ENCODE measurements around the gene PROS1.

The PROS1 gene

DNA sequence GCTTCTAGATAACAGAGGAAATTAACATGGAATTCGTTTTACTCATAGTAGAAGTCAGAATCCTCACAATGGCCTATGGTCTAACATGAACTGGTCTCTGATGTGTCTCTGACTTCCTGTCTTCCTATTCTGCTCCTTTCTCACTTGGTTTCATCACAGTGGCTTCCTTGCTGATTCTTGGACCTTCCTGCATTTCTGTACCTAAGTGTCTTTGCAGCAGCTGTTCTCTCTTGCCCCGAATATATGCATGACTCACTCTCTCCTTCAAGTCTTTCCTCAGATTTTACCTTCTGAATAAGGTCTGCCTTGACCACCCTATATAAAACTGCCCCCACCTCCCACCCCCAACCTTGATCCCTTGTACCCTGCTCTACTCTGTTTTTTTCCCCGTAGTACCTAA lies 20.4 kb upstream of the PROS1 start:
- H3K27me3 ChIP-seq (ENCODE audit: insufficient read depth, low read length, poor library complexity): no peaks in the 10 kb centered on the region
- H3K9me3 ChIP-seq (ENCODE audit: insufficient read depth, low read length, severe bottlenecking): no peaks in the 10 kb centered on the region
- DNase-seq: no peak
- no peak overlapping the region for H3K9ac ChIP-seq (ENCODE audit: low read depth, low read length)
- peaks cover 14% of the 10 kb centered on the region; the same call in 1 of the 2 replicates for H3K79me2 ChIP-seq (ENCODE audit: insufficient read depth, low read length)
- H3K4me3 ChIP-seq (ENCODE audit: low read depth in 1 of 2, low read length in 2 of 2): no peak overlapping the region
- H4K20me1 ChIP-seq (ENCODE audit: insufficient read depth, low read length): peaks cover 4% of the 10 kb centered on the region; the same call in 1 of the 2 replicates
- no peak overlapping the region for H3K27ac ChIP-seq (ENCODE audit: low read length)
- no peak overlapping the region for H2AFZ ChIP-seq (ENCODE audit: low read depth, low read length)
- TF ChIP-seq EZH2 (IDR thresholded peaks at IDR 0.05; ENCODE audit: borderline replicate concordance, low read depth, low read length, severe bottlenecking): no peak
- TF ChIP-seq, protein P1, sequence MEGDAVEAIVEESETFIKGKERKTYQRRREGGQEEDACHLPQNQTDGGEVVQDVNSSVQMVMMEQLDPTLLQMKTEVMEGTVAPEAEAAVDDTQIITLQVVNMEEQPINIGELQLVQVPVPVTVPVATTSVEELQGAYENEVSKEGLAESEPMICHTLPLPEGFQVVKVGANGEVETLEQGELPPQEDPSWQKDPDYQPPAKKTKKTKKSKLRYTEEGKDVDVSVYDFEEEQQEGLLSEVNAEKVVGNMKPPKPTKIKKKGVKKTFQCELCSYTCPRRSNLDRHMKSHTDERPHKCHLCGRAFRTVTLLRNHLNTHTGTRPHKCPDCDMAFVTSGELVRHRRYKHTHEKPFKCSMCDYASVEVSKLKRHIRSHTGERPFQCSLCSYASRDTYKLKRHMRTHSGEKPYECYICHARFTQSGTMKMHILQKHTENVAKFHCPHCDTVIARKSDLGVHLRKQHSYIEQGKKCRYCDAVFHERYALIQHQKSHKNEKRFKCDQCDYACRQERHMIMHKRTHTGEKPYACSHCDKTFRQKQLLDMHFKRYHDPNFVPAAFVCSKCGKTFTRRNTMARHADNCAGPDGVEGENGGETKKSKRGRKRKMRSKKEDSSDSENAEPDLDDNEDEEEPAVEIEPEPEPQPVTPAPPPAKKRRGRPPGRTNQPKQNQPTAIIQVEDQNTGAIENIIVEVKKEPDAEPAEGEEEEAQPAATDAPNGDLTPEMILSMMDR (IDR thresholded peaks at IDR 0.05; ENCODE audit: borderline replicate concordance, extremely low read depth, low read length, poor library complexity, severe bottlenecking): no peak
- no peak overlapping the region for H3K4me2 ChIP-seq (ENCODE audit: insufficient read depth, low read length)
- H3K36me3 ChIP-seq (ENCODE audit: insufficient read depth, low read length): peaks cover 6% of the 10 kb centered on the region; the same call in 1 of the 2 replicates
- ATAC-seq (ENCODE audit: insufficient read depth, low read depth): no peak
- no peaks in the 10 kb centered on the region for H3K4me1 ChIP-seq (ENCODE audit: insufficient read depth, low read length)

DNA sequence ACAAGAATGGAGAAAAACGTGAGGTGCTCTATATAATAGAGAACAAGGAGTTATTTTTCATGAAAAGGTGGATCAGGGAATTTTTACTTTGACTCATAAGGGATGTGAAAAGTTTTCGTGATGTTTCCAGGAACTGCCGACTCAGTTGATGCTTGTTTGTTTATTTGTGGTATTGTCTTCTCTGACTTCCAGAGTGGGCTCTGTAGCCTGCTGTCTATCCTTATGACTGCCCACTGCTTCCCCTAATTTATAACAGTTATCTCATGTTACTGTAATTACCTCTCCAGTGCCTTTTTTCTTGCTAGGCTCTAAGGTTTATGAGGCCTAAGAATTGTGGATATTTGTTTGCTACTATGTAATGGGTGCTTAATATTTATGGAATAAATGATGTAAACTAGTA lies 18.5 kb upstream of the PROS1 start:
- Histone ChIP-seq H3K79me2 (ENCODE audit: insufficient read depth, low read length) (peaks cover 20% of the 10 kb centered on the region), H3K9me3 (ENCODE audit: insufficient read depth, low read length, severe bottlenecking) (no peaks in the 10 kb centered on the region), H3K4me1 (ENCODE audit: insufficient read depth, low read length) (no peaks in the 10 kb centered on the region), H3K4me3 (ENCODE audit: low read depth in 1 of 2, low read length in 2 of 2) (no peak overlapping the region), H3K36me3 (ENCODE audit: insufficient read depth, low read length) (peaks cover 6% of the 10 kb centered on the region; the same call in 1 of the 2 replicates), H3K27ac (ENCODE audit: low read length) (no peak overlapping the region), H3K4me2 (ENCODE audit: insufficient read depth, low read length) (no peak overlapping the region), H3K27me3 (ENCODE audit: insufficient read depth, low read length, poor library complexity) (no peaks in the 10 kb centered on the region), H3K9ac (ENCODE audit: low read depth, low read length) (no peak overlapping the region), H2AFZ (ENCODE audit: low read depth, low read length) (no peak overlapping the region), H4K20me1 (ENCODE audit: insufficient read depth, low read length) (peaks cover 8% of the 10 kb centered on the region; the same call in 1 of the 2 replicates)
- DNase-seq: no peak
- ATAC-seq (ENCODE audit: insufficient read depth, low read depth): no peak
- no peak for TF ChIP-seq EZH2 (IDR thresholded peaks at IDR 0.05; ENCODE audit: borderline replicate concordance, low read depth, low read length, severe bottlenecking)
- TF ChIP-seq, protein P1 (IDR thresholded peaks at IDR 0.05; ENCODE audit: borderline replicate concordance, extremely low read depth, low read length, poor library complexity, severe bottlenecking): no peak

DNA sequence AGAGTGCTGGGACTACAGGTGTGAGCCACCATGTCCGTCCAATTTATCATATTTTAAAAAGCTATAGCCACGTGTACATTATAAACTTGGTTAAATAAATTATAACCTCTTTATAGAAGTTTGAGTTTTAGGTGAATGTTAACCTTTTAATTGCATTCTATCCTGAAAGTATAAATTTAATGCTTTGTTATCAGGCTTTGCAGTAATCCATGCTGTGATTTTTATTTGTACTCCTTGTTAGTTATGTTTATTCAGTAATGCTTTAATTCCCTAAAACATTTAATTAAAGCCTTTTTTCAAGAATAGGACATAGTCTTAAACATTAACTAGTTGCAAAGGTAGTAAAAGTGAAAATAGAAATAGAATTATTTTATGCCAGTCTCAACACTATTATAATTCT lies 17.9 kb upstream of the PROS1 start:
- Histone ChIP-seq H3K79me2 (ENCODE audit: insufficient read depth, low read length) (peaks cover 20% of the 10 kb centered on the region), H3K9ac (ENCODE audit: low read depth, low read length) (no peak overlapping the region), H3K4me2 (ENCODE audit: insufficient read depth, low read length) (no peak overlapping the region), H3K4me1 (ENCODE audit: insufficient read depth, low read length) (no peaks in the 10 kb centered on the region), H2AFZ (ENCODE audit: low read depth, low read length) (no peak overlapping the region), H3K9me3 (ENCODE audit: insufficient read depth, low read length, severe bottlenecking) (no peaks in the 10 kb centered on the region), H3K27ac (ENCODE audit: low read length) (no peak overlapping the region), H3K36me3 (ENCODE audit: insufficient read depth, low read length) (peaks cover 3% of the 10 kb centered on the region; the same call in 1 of the 2 replicates), H3K4me3 (ENCODE audit: low read depth in 1 of 2, low read length in 2 of 2) (no peak overlapping the region), H3K27me3 (ENCODE audit: insufficient read depth, low read length, poor library complexity) (no peaks in the 10 kb centered on the region), H4K20me1 (ENCODE audit: insufficient read depth, low read length) (peaks cover 8% of the 10 kb centered on the region; the same call in 1 of the 2 replicates)
- ATAC-seq (ENCODE audit: insufficient read depth, low read depth) (no peak), DNase-seq (no peak)
- TF ChIP-seq EZH2 (IDR thresholded peaks at IDR 0.05; ENCODE audit: borderline replicate concordance, low read depth, low read length, severe bottlenecking): no peak
- TF ChIP-seq, protein P1 (IDR thresholded peaks at IDR 0.05; ENCODE audit: borderline replicate concordance, extremely low read depth, low read length, poor library complexity, severe bottlenecking): no peak

All from DND-41 (cell line).